ENCODE data around the gene THAP3.
"Not testable (repeated sequence)": the region's sequence is repeated elsewhere in the genome, so short reads cannot be mapped to it uniquely, and the experiment has no call there.

THAP3 gene

DNA sequence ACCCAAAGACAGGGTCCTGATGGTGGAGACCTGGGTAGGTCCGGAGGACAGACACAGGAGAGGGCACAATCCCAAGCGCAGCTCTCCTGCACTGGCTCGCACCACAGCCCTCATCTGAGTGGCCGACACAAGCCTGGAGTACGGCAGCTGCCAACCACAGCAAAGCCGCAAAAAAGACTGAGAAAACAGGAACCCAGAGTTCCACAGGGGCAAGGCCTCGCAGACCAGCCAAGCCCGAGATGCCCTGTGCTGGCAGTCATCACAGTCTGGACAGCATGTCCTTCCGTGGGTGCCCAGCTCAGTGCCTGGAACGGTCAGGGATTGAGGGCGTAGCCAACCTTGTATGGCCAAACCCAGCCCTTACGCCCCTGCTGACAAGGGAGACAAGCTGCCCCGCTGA, 33.4 kb upstream of the THAP3 start:
- no peak for DNase-seq (ENCODE audit: low read depth in 2 of 2)

DNA sequence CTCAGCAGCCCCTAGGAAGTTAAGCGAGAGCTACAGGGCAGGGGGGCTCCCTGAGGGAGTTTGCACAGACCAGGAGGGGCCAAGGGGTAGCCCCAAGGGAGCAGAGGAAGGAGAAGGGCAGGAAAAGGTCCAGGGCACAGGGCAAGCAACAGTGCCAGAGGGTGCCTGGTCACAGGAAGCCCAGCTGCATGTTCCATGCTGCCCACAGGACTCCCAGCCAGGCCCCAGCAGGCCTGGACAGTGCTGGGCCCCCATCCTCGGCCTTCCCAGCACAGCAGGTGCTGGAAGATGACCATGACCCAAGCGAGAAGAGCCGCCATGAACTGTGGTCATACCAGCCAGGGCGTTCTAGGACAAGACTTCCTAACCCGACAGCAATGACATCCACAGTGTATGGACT, 33.0 kb upstream of the THAP3 start:
- no peak for DNase-seq (ENCODE audit: low read depth in 2 of 2)

DNA sequence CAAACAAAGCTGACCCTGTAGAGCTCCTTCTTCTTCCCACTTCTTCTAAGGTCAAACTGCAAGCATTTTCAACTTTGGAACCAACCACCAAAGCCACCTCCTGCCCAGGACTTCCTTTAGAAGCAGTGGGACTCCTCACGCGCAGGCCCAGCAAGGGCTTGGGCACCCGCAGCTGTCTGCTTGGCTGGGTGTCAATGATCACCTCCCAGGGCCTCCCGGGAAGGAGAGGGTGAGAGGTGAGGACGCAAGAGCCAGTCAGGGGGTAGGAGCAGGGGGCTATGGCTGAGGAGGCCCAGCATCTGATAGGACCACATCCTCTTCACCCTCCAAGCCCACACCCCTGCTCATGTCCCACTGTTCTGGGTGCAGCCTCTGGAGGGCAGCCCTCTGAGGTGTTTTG, 32.2 kb upstream of the THAP3 start:
- no peak for DNase-seq (ENCODE audit: low read depth in 2 of 2)

DNA sequence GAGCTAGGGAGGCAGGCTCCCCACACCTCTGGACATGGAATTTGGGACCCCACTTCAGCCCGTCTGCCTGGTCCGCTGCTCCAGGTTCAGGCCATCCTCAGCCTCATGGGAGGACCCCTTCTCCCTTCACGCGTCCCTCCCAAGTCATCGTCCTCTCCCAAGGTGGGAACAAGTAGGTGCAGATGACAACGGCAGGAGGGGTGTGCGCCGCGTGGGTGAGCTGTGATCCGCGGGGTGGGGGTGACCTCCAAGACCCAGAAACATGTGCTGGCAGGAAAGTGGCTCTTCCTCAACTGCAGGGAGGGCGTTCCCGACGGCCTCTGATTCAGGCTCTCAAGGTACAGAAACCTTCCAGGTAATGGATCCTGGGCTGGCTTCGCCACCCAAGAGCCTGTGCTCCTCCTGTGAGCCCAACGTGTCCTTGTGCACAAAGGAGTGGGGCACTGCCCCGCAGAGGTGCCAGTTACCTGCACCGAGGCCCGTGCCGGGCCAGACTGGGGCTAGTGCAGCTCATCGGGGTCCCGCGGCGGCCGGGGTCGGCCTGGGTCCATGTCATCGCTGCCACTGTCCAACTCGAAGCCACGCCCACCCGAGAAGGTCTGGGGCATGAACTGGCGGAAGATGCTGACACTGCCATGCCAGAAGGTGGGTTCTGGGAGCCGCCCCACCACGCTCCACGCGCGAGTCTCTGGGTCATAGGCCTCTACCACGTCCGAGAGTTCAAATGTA, 31.6 kb upstream of the THAP3 start:
- no peak for DNase-seq (ENCODE audit: low read depth in 2 of 2)

DNA sequence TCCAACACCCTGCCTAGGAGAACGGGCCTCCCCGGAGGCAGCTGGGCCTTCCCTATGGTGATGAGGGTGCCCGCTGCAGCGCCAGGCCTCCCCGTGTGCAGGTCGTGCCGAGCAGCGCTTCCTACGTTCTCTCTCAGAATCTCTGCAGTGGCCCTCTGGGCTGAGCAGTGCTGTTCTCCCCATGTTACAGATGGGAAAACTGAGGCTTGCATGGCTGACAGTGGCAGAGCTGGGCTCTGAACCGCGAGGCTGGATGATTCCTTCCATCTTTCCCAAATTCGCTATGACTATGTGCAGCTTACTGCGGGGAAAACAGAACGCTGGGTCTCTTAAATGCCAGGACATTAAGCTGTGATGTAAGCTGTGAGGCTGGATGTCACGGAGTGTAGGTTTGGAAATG, 30.9 kb upstream of the THAP3 start:
- DNase-seq (ENCODE audit: low read depth in 2 of 2) = no peak

DNA sequence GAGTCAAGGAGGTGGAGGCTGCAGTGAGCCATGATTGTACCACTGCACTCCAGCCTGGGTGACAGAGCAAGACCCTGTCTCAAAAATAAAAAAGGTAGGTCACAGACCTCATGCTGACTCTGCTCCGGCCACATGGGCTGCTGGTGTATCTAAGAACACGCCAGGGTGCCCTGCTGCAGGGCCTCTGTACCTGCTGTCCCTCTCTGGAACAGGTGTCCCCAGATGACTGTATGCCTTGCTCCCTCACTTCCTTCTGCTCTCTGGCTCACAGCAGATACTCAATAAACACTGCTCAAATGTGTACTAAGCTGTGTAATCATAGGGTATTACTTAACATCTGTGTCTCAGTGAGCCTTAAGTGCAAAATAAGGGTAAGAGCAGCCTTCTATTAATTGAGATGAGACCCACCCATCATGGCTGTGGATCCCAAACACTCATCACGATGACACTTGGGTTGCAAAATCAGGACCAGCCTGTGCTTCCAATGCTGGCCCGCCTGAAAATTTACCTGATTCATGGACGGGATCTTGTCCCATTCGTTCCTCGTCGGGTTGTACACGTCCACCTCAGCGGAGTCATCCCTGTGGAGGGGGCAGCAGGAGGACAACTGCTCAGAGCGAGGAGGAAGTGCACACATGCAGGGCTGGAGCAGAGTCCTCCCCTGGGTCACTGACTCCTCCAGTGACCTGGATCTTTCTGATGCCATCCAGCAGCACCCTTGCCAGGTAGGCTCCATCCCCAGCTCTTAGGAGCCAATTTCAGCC, 29.5 kb upstream of the THAP3 start:
- DNase-seq (ENCODE audit: low read depth in 2 of 2) = no peak

DNA sequence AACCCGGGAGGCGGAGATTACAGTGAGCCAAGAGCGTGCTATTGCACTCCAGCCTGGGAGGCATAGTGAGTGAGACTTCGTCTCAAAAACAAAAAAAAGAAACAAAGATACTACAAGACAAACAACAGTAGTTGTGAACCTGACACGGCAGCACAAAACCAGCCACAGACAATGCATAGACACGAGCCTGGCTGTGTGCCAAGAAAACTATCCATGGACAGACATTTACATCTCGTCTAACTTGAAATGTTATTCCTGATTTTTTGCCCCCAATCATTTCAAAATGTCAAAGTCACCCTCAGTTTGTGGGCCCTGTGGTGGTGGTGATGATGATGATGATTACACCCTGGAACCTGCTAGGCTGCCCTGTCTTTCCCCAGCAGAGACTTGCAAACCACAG, 28.3 kb upstream of the THAP3 start:
- DNase-seq (ENCODE audit: low read depth in 2 of 2) = no peak

DNA sequence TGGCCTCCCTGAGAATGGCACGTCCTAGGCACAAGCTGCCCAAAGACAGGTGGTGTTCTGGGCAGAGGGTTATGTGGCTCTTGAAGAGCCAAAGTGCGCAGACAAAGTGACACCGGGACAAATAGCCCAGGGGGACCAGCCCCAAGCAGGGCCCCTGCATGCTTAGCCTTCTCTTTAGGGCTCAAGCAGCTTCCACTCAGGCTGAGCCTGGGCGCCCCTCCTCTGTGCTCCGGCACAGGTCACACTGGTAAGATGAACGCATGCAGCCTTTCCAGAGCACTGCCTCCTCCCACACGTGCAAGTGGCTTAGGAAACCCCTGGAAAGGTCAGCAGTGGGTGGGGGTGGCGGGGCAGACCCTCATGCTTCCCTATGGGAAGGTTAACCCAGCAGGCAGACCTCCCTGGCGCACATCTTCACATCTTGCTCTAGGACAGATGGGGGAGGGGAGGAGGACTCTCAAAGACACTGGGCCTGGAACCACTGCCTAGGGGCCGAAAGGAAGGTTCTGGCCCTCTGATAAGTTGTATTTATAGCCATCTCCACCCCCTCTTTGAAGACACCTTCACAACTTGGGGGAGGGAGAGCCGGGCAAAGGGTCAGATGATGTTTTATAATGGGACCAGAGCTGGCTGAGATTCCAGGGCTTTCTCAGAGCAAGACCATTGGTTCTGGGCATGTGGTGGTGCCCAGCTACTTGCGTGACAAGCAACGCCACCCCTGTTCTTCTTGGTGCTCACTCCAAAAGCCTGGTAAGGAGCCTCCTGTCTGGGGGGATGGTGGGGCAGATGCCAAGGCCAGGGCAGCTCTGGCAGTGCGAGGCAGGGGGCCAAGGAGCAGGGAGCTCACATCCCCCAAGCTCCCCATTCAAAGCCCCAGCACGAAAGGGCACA, 27.5 kb upstream of the THAP3 start:
- DNase-seq (ENCODE audit: low read depth in 2 of 2) = no peak

DNA sequence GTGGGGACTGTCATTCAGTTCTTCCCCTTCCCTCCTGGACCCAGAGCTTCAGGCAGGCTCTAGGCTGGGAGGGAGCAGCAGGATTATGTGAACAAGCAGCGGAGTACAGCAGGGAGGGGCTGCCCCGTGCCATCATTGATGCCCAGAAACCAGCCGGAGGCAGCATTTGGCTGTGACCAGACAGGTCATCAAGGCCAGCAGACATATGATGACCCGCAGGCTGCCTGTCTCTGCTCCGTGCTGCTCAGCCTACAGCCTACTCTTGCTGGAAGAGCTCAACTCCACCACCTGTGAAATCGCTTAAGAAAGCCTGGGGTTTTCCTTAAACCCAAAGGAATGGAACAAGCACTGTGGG, 26.9 kb upstream of the THAP3 start:
- no peak for DNase-seq (ENCODE audit: low read depth in 2 of 2)

DNA sequence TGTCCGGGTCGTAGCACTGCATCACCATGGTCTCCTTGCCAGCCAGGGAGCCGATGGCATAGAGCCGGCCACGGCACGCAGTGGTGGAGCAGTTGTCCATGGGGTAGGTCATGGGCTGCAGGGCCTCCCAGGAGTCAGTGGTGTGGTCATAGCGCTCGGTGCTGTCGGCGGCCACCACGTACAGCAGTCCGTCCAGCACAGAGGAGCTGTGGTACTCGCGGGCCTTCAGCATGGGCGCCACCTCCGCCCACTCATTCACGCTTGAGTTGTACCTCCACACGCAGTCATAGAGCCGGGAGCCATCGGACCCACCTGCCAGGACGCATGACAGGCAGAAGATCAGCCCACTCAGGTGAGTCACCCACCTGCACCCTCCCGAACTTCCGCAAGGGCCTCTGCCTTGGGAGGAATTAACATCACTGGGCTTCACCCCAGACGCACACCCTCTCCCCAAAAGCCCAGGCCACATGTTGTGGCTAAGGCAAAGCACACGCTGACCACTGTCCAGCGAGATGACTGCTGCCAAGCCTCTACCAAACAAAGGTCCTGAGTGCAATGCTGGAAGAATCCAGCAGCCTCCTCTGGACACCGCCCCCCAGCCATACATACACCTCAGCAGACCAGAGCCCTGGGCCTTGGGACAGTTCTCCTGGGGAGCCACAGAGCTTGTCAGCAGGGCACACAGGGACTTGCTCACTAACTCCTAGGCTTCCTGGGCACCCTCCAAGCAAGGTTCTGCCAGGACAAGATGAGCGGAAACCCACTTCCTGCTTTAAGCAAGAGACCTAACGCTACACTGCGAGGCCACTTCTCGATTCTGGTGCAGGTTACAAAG, 25.3 kb upstream of the THAP3 start:
- peak; percentile 44 to 47 for DNase-seq (ENCODE audit: low read depth in 2 of 2)

DNA sequence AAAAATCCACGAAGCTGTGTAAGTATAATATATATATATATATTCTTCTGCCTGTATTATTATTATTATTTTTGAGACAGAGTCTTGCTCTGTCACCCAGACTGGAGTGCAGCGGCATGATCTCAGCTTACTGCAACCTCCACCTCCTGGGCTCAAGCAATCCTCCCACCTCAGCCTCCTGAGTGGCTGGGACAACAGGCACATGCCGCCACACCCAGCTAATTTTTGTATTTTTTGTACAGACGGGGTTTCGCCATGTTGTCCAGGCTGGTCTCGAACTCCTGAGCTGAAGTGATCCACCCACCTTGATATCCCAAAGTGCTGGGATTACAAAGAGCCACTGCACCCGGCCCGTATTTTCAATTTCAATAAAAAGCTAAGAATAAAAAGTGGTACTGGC, 24.7 kb upstream of the THAP3 start:
- DNase-seq (ENCODE audit: low read depth in 2 of 2) = not testable (repeated sequence)

DNA sequence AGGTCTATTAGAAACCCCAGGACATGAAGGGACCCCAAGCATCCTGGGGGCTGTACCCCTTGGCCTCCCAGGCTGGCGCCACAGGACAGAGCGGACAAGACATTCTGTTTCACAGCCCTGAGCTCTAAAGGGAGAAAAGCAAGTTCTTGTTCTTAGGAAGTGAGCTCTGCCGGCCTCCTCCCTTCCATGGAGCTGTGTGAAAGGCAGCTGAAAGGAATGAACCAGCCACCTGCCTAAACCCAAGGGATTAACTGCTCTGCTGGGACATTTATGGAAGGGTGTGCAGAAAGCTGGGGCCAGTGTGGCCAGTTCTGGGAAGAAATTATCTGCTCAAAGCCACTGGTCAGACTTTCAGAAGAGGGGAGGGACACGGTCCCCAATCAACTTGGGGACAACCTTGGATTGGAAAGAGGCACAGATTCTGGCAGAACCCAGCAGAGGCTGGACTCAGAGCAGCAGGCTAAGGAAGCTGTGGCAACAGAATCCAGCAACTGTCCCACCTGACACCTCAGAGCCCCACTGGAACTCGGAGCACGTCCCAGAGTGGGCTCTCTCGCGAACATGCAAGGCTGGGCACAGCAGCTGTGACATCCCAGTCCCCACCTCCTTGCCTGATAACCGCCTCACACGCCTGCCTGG, 24.1 kb upstream of the THAP3 start:
- no peak for DNase-seq (ENCODE audit: low read depth in 2 of 2)

DNA sequence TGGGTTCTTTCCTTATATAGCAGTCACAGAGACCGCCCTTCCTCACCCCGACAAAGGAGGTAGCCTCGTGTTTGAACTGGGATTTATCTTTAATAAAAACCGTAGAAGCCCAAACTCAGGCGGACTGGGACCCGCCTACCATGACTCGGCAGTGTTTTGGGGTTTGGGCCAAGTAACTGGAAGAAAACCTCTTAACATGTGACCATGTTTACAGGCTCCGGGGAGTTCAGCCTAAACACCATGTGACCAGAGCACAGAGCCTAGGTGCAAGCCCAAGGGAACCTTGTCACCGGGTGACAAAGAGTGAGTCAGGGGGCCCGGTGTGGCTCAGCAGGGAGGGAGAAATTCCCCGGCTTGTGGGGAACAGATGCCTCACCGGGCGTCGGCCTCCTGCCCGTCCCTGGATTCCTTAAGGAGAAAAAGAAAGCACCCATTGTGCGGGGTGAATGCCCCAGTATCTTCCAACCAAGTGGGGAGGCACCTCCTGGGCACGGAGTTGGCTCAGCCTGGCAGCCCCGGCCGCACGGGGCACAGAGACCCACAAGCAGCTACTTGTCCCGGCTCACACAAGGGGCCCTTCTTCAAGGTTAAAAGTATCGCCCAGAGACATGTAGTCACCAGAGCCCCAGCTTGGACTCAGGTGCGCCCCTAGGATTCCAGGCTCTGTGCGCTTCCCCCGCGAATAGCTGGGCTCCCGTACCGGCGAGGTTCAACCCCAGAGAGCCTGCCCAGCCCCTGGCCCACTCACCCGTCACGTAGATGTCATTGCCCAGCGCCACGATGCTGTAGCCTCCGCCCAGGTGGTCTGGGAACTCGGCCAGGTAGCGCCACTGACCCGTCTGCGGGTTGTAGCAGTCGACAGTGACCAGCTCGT, 23.4 kb upstream of the THAP3 start:
- DNase-seq (ENCODE audit: low read depth in 2 of 2) = peak; percentile 73 to 82

DNA sequence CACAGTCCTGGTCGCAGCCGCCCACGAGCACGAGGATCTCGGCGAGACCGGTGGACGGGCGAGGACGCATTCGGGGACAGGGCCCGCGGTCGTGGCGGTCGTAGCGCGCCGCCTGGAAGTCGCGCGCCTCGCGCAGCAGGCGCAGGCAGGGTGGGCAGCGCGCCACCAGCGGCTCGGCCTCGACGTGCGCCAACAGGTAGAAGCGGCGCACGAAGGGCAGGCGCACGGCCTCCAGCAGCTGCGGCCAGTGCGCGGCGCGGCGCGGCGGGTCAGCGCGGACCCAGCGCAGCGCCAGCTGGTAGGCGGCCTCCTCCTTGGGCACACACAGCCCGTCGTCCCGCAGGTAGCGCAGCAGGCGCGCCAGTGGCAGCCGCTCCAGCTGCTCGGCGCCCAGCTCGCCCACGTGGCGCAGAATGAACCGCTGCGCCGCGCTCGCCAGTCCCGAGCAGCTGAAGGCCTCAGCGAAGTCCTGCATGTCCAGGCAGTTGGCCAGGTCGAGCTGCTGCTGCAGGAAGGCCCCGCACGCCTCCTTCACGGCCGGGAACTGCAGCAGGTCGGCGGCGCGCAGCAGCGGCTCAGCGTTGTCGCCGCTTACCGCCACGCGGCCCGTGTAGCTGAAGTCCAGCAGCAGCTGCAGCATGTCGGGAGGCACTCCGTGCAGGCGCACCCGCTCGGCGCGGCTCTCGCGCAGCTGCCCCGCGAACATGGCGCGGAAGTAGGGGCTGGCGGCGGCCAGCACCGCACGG, 22.6 kb upstream of the THAP3 start:
- DNase-seq (ENCODE audit: low read depth in 2 of 2) = no peak

DNA sequence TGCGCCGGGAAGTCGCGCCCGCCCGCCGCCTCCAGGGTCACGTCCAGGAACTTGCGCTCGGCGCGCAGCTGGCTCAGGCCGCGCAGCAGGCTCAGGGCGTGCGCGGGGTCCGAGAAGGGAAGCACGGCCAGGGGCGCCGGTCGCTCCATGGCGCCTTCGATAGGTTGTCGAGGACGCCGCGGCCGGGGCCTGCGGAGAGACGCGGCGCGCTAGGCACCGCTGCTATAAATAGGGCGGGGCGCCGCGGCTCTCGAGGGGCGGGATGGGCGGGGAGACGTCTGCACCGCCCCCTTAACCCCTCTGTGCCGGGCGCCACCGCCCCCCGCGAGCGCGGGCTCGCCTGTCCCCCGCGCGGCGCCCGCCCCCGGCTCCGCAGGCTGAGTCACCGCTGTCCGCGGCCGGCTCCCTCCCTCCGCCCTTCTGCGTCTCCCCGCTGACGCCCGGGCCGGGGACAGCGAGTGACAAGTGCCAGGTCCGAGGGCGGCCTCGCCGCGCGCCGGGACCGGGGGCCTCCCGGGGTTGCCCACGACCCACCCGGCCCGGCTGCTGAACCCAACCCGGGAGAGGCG, 21.9 kb upstream of the THAP3 start, which contains the start of gene KLHL21:
Gene KLHL21, minus strand, starts transcription at position 201 of the 569 bp plus-strand sequence. Its CDS starts 52 bp downstream, at position 149.
- peak; percentile 75 to 87 for DNase-seq (ENCODE audit: low read depth in 2 of 2)

DNA sequence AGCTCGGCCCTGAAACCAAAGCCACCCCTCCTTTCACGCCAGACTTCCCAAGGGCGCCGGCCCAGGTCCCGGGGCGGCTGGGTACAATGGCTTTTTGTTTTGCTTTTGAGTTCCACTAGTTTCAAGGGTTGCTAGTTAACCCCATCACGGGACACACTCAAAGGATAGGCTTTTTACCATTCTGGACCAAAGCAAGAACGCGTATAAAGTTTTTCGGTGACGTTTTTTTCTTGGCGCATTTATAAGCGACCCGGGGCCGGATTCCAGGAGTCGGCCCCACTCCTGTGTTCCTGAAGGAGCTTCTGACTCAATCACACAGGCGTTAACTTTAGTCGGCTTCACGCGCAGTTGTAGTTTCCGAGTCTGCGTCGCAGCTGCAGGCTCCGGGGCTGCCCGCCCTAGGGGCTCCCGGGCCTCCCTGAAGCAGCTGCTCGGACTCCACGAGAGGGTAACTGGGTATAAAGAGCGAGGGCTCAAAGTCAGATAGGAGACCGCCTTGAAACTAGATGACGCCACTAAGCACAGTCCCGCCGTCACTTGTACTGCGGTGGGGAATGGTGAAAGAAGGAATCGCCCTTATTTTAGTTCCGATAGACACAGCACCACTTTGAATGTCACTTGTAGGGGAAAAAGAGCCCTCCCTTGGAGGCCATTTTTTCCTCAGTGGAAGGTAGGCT, 21.3 kb upstream of the THAP3 start:
- peak in 1 of 2 donors; percentile 42 for DNase-seq (ENCODE audit: low read depth in 2 of 2)

DNA sequence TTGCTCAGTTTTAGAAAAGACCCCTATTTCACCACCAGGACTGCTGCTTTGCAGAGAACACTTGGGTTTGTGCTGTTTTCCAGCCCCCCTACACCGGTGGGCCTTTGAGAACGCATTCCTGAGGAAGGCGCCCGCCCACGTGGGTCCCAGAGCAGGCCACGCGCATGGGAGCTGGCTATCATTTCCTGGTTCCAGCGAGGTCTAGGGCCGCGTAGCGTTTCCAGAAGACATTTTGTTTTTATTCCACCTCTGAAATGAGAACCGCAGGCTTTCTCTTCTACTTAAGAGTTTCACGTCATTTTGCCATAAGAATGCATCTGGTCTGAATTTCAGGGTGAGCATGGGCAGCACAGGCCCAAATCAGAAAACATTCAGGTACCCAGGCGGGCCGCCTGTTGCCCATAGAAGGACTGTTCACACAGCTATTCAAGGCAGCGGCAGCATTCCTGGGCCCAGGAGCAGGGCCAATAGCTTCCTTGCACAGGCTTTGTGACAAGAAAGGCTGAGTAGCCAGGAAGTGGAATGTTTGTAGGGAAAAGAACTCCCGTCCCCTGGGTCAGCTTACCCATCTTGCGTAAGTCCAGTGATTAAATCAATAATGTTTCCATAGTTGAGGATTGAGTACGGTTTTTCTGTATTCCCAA, 20.6 kb upstream of the THAP3 start:
- DNase-seq (ENCODE audit: low read depth in 2 of 2) = no peak
